ENCODE data around the gene PCBD2.

Gene PCBD2

DNA sequence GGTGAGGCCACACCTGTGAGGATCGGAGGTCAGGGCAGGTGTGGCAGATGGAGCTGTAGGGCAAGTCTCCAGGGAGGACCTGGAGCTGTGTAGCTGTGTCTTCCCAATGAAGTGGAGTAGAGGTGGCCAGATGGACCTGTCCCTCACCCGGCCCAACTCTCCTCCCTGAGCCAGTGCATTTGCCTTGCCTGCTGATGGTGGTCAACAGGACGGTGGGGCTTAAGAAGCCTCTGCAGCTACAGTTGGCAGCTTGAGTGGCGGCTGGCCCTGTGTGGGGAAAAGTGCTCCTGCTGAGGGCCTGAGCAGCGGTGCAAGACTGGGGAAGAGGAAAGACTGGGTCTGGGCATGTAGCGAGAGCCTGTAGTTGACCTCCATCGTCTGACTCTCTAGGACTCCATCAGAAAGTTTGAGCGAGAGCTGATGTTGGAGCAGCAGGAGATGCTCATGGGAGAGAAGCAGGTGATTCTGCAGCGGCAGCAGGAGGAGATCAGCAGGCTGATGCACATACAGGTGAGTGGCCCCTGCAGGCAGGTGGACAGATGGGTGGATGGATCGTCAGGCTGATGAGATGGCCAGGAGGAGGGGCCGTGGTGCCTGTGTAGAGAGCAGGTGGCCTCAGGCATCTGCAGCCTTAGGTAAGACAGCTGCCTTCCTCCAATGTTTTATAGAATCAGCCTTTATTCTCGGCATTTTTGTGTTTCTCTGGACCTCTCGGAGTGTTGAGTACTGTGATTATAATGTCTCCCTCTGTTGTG is 104.2 kb downstream of the PCBD2 start:
- H3K27me3 ChIP-seq: no peaks in the 10 kb centered on the region
- H3K36me3 ChIP-seq: no peaks in the 10 kb centered on the region
- no peak overlapping the region for H3K27ac ChIP-seq
- no peaks in the 10 kb centered on the region for H3K9me3 ChIP-seq
- TF ChIP-seq, protein P1, sequence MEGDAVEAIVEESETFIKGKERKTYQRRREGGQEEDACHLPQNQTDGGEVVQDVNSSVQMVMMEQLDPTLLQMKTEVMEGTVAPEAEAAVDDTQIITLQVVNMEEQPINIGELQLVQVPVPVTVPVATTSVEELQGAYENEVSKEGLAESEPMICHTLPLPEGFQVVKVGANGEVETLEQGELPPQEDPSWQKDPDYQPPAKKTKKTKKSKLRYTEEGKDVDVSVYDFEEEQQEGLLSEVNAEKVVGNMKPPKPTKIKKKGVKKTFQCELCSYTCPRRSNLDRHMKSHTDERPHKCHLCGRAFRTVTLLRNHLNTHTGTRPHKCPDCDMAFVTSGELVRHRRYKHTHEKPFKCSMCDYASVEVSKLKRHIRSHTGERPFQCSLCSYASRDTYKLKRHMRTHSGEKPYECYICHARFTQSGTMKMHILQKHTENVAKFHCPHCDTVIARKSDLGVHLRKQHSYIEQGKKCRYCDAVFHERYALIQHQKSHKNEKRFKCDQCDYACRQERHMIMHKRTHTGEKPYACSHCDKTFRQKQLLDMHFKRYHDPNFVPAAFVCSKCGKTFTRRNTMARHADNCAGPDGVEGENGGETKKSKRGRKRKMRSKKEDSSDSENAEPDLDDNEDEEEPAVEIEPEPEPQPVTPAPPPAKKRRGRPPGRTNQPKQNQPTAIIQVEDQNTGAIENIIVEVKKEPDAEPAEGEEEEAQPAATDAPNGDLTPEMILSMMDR (IDR thresholded peaks at IDR 0.05): no peak
- H3K4me1 ChIP-seq: peaks cover 0 to 23% (median 15%) of the 10 kb centered on the region in 4 donors
- intact Hi-C loops (cut with DNase I; ENCODE audit: low total_unique reads): no loop called here
- no peak for DNase-seq
- no peak overlapping the region for H3K4me3 ChIP-seq

DNA sequence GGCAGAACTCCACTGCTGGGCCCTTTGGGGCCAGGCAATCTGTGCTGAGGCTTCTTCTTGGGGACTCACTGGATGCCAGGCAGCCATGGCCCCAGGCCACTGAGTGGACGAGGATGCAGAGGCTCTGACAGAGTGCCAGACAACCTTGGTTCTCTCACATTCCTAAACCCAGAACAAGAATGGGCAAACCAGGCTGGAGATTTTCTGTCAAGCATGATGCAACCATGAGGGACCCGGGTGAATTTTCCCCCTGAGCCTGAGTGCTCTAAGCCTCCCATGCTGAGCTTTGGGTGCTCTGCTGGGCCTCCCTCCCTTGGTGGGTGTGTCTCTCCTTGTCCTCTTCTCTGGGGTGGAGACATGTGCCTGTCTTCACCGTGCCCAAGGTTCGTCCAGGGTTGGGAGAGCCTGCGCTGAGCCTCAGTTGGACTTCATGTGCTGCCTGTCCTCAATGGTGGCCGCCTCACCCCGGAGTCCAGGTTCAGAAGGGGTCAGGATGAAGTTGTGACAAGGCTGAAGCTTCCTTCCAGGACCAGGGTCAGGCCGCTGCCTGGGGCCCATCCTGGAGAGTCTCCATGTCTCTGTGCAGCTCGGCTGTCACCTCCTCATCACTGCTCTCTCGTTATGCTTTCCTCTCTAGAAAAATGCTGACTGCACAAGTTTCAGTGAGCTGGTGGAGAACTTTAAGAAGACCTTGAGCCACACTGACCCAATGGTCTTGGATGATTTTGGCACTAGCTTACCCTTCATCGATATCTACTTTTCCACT is 105.0 kb downstream of the PCBD2 start:
- DNase-seq: no peak
- no peak overlapping the region for H3K4me3 ChIP-seq
- H3K27me3 ChIP-seq: no peaks in the 10 kb centered on the region
- H3K36me3 ChIP-seq: no peaks in the 10 kb centered on the region
- H3K4me1 ChIP-seq: peaks cover 0 to 31% (median 23%) of the 10 kb centered on the region in 4 donors
- TF ChIP-seq, protein P1 (IDR thresholded peaks at IDR 0.05): no peak
- intact Hi-C loops (cut with DNase I; ENCODE audit: low total_unique reads): no loop called here
- no peak overlapping the region for H3K27ac ChIP-seq
- no peaks in the 10 kb centered on the region for H3K9me3 ChIP-seq

DNA sequence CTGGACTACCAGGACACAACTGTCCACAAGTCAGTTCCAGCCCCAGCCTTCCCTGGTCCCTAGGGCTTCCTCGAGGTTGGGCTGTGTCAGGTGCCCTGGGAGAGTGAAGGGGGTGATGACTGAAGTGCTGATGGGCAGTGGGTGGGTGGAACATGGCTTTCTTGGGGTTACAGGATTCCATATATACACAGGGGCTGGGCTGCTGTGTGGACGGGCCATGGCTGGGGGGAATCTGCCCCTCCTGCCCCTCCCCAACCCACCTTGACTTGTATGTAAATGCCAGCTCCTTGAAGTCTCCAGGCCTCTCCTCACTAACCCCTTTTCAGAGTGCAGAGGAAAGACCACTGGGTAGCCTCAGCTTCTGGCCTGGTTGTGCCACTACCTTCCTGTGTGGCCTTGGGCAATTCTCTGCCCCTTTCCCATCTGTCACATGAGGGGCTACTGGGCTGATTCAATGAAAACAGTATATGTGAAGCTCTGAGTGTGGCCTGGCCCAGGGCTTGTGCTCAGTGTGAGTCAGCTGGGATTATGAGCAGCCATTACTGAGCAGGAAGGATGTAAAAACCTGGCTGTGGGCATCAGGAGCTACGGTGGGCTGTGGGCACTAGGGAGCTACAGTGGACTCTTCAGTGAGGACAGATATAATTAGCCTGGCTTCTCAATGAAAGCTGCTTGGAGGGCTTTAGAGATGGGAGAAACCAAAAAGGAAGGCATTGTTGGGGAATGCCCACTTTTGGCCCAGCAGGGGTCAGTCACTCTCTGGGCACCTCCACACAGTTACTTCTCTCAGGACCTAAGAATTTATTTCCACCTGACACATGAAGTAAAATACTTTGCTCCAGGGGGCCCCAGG is 105.8 kb downstream of the PCBD2 start:
- H3K36me3 ChIP-seq: no peaks in the 10 kb centered on the region
- no peak for DNase-seq
- intact Hi-C loops (cut with DNase I; ENCODE audit: low total_unique reads): no loop called here
- H3K4me3 ChIP-seq: no peak overlapping the region
- H3K4me1 ChIP-seq: peaks cover 0 to 39% (median 27%) of the 10 kb centered on the region in 4 donors
- H3K27ac ChIP-seq: no peak overlapping the region
- no peaks in the 10 kb centered on the region for H3K27me3 ChIP-seq
- TF ChIP-seq, protein P1 (IDR thresholded peaks at IDR 0.05): peak in 1 of 2 experiments; percentile 12
- no peaks in the 10 kb centered on the region for H3K9me3 ChIP-seq

DNA sequence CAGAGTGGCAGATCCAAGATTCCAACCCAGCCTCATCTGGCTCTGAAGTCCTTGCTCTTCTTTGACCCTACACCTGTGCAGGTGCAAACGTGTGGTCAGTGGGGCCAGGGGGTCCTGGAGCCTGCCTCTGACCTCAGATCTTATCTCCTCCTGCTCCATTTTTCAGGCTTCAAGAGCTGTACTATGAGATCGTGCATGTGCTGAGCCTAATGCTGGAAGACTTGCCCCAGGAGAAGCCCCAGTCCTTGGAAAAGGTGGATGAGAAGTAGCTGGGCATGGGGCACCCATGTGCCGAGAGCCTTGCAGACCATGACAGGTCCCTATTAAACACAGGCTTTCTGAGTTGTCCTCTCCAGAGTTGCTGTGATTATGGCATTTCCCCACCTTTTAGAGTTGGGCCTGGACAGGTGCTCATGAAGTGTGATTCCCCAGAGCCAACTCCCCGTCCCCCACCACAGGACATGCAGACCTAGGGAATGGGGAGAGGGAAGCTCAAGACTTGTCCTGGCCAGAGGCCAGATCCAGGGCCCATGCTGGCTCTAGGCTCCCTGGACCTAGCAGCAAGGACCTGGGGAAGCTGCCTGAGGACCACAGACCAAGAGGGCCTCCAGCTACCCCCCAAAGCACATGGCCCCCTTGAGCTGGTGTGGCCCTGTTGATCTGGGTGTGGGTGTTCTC is 106.6 kb downstream of the PCBD2 start:
- Histone ChIP-seq H3K27me3 (no peaks in the 10 kb centered on the region), H3K9me3 (no peaks in the 10 kb centered on the region), H3K27ac (no peak overlapping the region), H3K36me3 (no peaks in the 10 kb centered on the region), H3K4me3 (no peak overlapping the region), H3K4me1 (peaks cover 0 to 47% (median 30%) of the 10 kb centered on the region in 4 donors)
- no peak for DNase-seq
- intact Hi-C loops (cut with DNase I; ENCODE audit: low total_unique reads): no loop called here
- TF ChIP-seq, protein P1 (IDR thresholded peaks at IDR 0.05): peak in 1 of 2 experiments; percentile 2

DNA sequence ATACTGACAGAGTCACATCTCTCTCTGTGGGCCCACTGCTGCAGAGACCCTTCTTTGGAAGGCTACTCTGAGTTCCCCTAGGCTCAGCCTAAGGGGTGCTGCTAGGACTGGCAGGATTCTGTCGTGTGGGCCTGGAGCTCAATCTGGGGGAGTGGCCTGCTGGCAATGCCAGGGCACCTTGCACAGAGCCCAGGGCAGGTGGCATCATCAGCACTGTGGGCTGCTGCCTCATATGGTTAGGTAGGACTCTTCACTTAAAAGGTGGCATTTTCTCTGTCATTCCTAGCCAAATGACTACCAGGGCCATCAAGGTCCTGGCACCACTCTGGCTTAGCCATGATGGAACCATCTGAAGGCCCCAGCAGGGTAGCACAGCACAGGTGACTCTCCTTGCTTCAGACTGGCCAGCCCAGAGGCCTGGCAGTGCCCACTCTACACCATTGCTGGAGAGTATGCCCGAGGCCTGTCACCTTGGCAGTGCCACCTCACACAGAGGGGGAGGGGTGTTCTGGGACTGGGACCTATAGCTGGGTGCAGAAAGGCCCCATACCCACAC is 107.2 kb downstream of the PCBD2 start:
- Histone ChIP-seq H3K4me3 (no peak overlapping the region), H3K27ac (peak overlapping the region in 1 of 2 donors; percentile 73), H3K4me1 (peaks cover 0 to 50% (median 31%) of the 10 kb centered on the region in 4 donors), H3K36me3 (no peaks in the 10 kb centered on the region), H3K27me3 (no peaks in the 10 kb centered on the region), H3K9me3 (no peaks in the 10 kb centered on the region)
- TF ChIP-seq, protein P1 (IDR thresholded peaks at IDR 0.05): no peak
- DNase-seq: no peak
- intact Hi-C loops (cut with DNase I; ENCODE audit: low total_unique reads): no loop called here

All from tibial artery (tissue), 4 donors.